Heart left ventricle (tissue), 16 donors: Measurements from ENCODE around the gene ADGRG1. TPM values are rescaled to one million over a fixed set of nuclear protein-coding genes. Genes with fewer than 3 reads are reported as not detected.

Experiments
- ATAC-seq, 4 donors: fragments of 200-7000 bp; cut with Tn5 transposase; one replicate each; pipeline ENCODE4 v1.9.1; 2020 to 2022; ENCODE audit warnings: moderate library complexity in 4 of 4, mild to moderate bottlenecking in 3 of 4, moderate number of reproducible peaks in 1 of 4
- DNase-seq, 5 donors: peaks; one replicate each; pipeline ENCODE4 v3.0.0-alpha.2; 2020
- H3K27ac ChIP-seq, 12 donors: fragments of 200-600 bp; sonication (generic) in 4 of 12; one replicate each; pipeline versions ENCODE4 v1.5.0 to v1.8.0; 2016 to 2022; ENCODE audit warnings: mild to moderate bottlenecking in 2 of 12
- H3K27me3 ChIP-seq, 9 donors: fragments of 200-600 bp; sonication (generic) in 2 of 9; one replicate each; pipeline versions ENCODE4 v1.5.1 to v1.8.0; 2016 to 2022; ENCODE audit warnings: mild to moderate bottlenecking in 3 of 9
- H3K36me3 ChIP-seq, 9 donors: fragments of 200-600 bp; sonication (generic) in 2 of 9; one replicate each; pipeline versions ENCODE4 v1.5.0 to v1.8.0; 2018 to 2022; ENCODE audit warnings: mild to moderate bottlenecking in 2 of 9
- H3K4me1 ChIP-seq, 12 donors: fragments of 200-600 bp; sonication (generic) in 4 of 12; one replicate each; pipeline versions ENCODE4 v1.5.0 to v1.8.0; 2016 to 2022; ENCODE audit warnings: mild to moderate bottlenecking in 3 of 12
- H3K4me3 ChIP-seq, 12 donors: fragments of 200-600 bp; sonication (generic) in 4 of 12; one replicate each; pipeline versions ENCODE4 v1.5.0 to v1.8.0; 2017 to 2022; ENCODE audit warnings: mild to moderate bottlenecking in 9 of 12, moderate library complexity in 4 of 12
- H3K9me3 ChIP-seq, 12 donors: fragments of 200-600 bp; sonication (generic) in 4 of 12; one replicate each; pipeline versions ENCODE4 v1.5.0 to v1.8.0; 2016 to 2022; ENCODE audit warnings: mild to moderate bottlenecking in 1 of 12
- POLR2A ChIP-seq, 2 donors: fragments of 450-650 bp; IDR thresholded peaks; one replicate each; pipeline ENCODE4 v1.6.1; 2017; ENCODE audit warnings: antibody characterized with exemption in 2 of 2, mild to moderate bottlenecking in 2 of 2, moderate library complexity in 2 of 2
- whole genome bisulfite sequencing, 4 donors: extraction: QIAGEN DNeasy Blood & Tissue Kit in 2 of 4; methylation state at CpG; one replicate each; pipeline versions ENCODE4 v1.1.5 to v1.1.7; 2013 to 2018; 5-methylcytosine and 5-hydroxymethylcytosine counted together
- intact Hi-C, 10 donors: fragments of 100-400 bp; cut with DNase I; formaldehyde crosslinking; loops; one replicate each; pipeline versions ENCODE4 v1.11.1 to v1.14.2; 2022
- polyA plus RNA-seq, 2 donors: library from polyadenylated mRNA; stranded (reverse); fragments of 200-250 nt; gene quantifications; one replicate each; pipeline ENCODE4 v1.2.3, GENCODE V29; 2013
- total RNA-seq, 9 donors: library from RNA; depleted of rRNA in 2 of 9; stranded (reverse); fragments of >200 nt in 2 of 9; fragmentation: NEBNext Ultra II Directional in 3 of 9; extraction: Animal tissue kit (Norgen Biotek cat#: 25700) in 3 of 9; gene quantifications; one replicate each; pipeline versions ENCODE4 v1.1.0 to v1.2.4, GENCODE V29; 2016 to 2023
- TF ChIP-seq, protein P1 (sequence below), 12 donors: fragments of 200-600 bp; sonication (generic) in 4 of 12; IDR thresholded peaks; one replicate each; pipeline versions ENCODE4 v1.5.0 to v1.8.0; 2018 to 2022; ENCODE audit warnings: antibody characterized with exemption in 12 of 12, mild to moderate bottlenecking in 5 of 12
- donor health status: ischemic (EF 13 %, LVEDD 7.1; RV severe dilation, severe dysfunction).
- donor health status: healthy with polysubstance abuse.
- donor health status: DM: no; HTN: yes; CAD: no.
- donor health status: DM: no; HTN: no; CAD: no.
- donor health status: ischemic (EF 25% LVEDD 6.9; RV normal size, moderate dysfunction).
- donor health status: ischemic (EF 25% LVEDD 5.7; RV mildly dilated, moderate dysfunction).
- donor health status: healthy.
- donor health status: DM: yes; HTN: yes; CAD: no.
- donor health status: ischemic (EF 35%, LVEDD 5.7; RV mildly dilated, moderate dysfunction).
- donor health status: nonischemic (EF 11% LVEDD 7.7; RV severe dilation, severe dysfunction).
- donor health status: DM: yes; HTN: yes; CAD: no.
- donor health status: PGD.
- donor health status: ischemic (EF 29% LVEDD 5.4; RV normal size, mild dysfunction).
- donor health status: nonischemic (EF 23%, LVEDD 6.1; RV moderate dilation, normal function).

Gene ADGRG1
- total and polyA plus RNA-seq, 11 donors, result 14.1 to 65.2 (median 17.5) TPM

DNA sequence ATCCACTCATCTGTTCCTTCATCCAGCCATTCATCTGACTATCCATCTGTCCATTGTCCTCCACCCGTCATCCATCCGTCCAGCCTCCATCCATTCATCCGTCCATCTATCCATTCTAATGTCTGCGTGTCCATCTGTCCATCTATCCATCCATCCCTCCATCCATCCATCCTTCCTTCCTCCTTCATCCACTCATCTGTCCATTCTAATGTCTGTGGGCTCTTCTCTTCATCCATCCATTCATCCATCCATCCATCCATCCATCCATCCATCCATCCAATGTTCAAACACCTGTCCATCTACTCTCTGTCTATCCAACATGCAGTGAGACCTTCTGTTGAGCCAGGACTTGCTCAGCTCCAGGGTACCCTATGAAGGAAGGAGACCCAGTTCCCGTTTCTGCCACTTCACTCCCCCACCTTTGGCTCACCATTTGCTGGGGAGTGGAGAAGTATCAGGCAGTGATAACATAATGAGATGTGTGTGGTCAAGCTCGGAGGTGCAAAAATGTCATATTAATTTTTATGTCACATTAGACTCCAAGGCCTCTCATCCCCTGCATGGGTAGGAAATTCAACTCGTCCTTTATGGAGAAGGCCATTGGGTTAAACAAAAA, 36.5 kb upstream of the ADGRG1 start:
- intact Hi-C loops, result loop anchor here (2.0 to 10.0 kb wide), 4 partner anchors 57 to 273 kb away; no protein-coding TSS in a partner anchor
- DNase-seq (no peak), ATAC-seq (no peak)
- Histone ChIP-seq H3K4me1 (peaks cover 0 to 25% (median 6%) of the 10 kb centered on the region in 12 donors), H3K27me3 (peaks cover 0 to 7% (median 0%) of the 10 kb centered on the region in 9 donors), H3K9me3 (peaks cover 0 to 15% (median 2%) of the 10 kb centered on the region in 12 donors), H3K27ac (peak overlapping the region in 1 of 12 donors; percentile 60), H3K36me3 (no peaks in the 10 kb centered on the region), H3K4me3 (no peak overlapping the region)
- TF ChIP-seq POLR2A (IDR thresholded peaks at IDR 0.05), result no peak
- TF ChIP-seq, protein P1, sequence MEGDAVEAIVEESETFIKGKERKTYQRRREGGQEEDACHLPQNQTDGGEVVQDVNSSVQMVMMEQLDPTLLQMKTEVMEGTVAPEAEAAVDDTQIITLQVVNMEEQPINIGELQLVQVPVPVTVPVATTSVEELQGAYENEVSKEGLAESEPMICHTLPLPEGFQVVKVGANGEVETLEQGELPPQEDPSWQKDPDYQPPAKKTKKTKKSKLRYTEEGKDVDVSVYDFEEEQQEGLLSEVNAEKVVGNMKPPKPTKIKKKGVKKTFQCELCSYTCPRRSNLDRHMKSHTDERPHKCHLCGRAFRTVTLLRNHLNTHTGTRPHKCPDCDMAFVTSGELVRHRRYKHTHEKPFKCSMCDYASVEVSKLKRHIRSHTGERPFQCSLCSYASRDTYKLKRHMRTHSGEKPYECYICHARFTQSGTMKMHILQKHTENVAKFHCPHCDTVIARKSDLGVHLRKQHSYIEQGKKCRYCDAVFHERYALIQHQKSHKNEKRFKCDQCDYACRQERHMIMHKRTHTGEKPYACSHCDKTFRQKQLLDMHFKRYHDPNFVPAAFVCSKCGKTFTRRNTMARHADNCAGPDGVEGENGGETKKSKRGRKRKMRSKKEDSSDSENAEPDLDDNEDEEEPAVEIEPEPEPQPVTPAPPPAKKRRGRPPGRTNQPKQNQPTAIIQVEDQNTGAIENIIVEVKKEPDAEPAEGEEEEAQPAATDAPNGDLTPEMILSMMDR (IDR thresholded peaks at IDR 0.05), result no peak
- WGBS, 4 donors, result 67 to 75% (median 73%) methylated on average over 7 of the region's 7 CpGs

DNA sequence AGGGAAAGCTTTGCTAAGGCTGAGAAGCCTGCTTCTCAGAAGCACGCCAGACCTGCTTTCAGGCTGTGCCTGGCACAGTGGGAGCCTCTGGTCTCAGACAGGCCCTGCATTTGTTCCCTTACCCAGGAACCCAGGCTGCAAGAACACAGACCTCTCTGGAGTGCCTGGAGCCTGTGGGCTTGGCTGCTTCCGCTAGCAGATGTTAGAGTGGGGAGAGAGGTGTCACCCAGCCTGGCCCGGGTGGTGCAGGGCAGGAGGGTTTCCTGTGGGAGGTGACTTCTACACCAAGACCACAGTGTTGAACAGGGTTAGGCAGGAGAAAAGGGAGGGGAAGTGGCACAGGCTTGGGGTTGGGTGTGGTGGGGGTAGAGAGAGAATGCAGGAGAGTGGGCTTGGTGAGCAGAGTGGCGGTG, 35.8 kb upstream of the ADGRG1 start:
- no peak for TF ChIP-seq POLR2A (IDR thresholded peaks at IDR 0.05)
- TF ChIP-seq, protein P1 (IDR thresholded peaks at IDR 0.05), result no peak
- peak overlapping the region in 1 of 12 donors; percentile 60 for H3K27ac ChIP-seq
- ATAC-seq (peak in 2 of 4 donors; percentile 19 to 41), DNase-seq (peak in 2 of 5 donors; percentile 26 to 72)
- H3K4me3 ChIP-seq, result no peak overlapping the region
- H3K36me3 ChIP-seq, result no peaks in the 10 kb centered on the region
- 45 to 52% (median 49%) methylated on average over 3 to 4 of the region's 4 CpGs for WGBS, 4 donors
- peaks cover 0 to 4% (median 0%) of the 10 kb centered on the region in 9 donors for H3K27me3 ChIP-seq
- intact Hi-C loops, result loop anchor here (2.0 to 10.0 kb wide), 4 partner anchors 56 to 272 kb away; no protein-coding TSS in a partner anchor
- H3K4me1 ChIP-seq, result peaks cover 0 to 25% (median 6%) of the 10 kb centered on the region in 12 donors
- H3K9me3 ChIP-seq, result peaks cover 0 to 20% (median 8%) of the 10 kb centered on the region in 12 donors

DNA sequence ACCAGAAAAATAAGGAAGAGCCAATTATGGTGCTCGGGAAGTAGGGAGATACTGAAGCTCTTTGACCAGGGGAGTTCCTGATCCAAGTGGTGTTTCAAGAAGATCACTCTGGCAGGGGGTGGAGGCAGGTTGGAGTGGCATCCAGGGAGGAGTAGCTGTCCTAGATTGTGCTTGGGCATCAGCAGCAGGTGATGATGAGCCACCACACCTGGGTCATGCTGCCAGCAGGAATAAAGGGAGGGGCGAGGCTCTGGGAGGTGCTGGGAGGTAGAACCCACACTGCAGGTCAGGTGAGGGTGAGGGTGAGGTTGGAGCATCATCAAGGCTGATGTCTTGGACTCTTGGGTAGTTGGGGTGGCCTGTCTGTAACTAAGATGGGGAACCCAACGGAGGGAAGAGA, 35.4 kb upstream of the ADGRG1 start:
- intact Hi-C loops, result loop anchor here (2.0 to 10.0 kb wide), 4 partner anchors 56 to 272 kb away; no protein-coding TSS in a partner anchor
- ATAC-seq (no peak), DNase-seq (peak in 1 of 5 donors; percentile 11)
- Histone ChIP-seq H3K9me3 (peaks cover 0 to 24% (median 10%) of the 10 kb centered on the region in 12 donors), H3K27me3 (no peaks in the 10 kb centered on the region), H3K27ac (peak overlapping the region in 1 of 12 donors; percentile 60), H3K4me1 (peaks cover 0 to 25% (median 6%) of the 10 kb centered on the region in 12 donors), H3K4me3 (no peak overlapping the region), H3K36me3 (no peaks in the 10 kb centered on the region)
- TF ChIP-seq, protein P1 (IDR thresholded peaks at IDR 0.05), result no peak
- no peak for TF ChIP-seq POLR2A (IDR thresholded peaks at IDR 0.05)
- 70 to 78% (median 73%) methylated on average over 3 of the region's 3 CpGs for WGBS, 4 donors

DNA sequence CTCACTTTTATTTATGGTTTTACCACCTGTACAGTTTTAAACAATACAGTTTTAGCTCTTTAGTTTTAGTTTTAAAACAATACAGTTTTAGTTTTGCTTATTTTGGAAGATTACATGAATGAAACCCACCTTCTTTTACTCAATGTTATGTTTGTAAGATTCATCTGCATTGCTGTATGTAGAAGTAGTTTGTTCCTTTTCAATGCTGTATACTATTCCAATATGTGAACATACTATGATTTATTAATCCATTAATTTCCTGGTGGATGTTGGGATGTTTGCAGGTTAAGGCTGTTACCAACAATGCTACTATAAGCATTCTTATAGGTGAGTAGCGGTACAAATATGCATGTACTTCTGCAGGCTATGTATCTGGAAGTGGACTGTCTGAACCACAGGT, 34.4 kb upstream of the ADGRG1 start:
- Histone ChIP-seq H3K4me1 (peaks cover 0 to 25% (median 6%) of the 10 kb centered on the region in 12 donors), H3K36me3 (no peaks in the 10 kb centered on the region), H3K27ac (no peak overlapping the region), H3K4me3 (no peak overlapping the region), H3K27me3 (no peaks in the 10 kb centered on the region), H3K9me3 (peaks cover 0 to 24% (median 10%) of the 10 kb centered on the region in 12 donors)
- no peak for DNase-seq
- TF ChIP-seq, protein P1 (IDR thresholded peaks at IDR 0.05), result no peak
- TF ChIP-seq POLR2A (IDR thresholded peaks at IDR 0.05), result no peak
- intact Hi-C loops, result loop anchor here (2.0 to 10.0 kb wide), 4 partner anchors 55 to 271 kb away; no protein-coding TSS in a partner anchor
- ATAC-seq, result no peak
- 96 to 100% (median 98%) methylated on average over 1 of the region's 1 CpG for WGBS, 4 donors
